Activated naive CD4-positive, alpha-beta T cell treated with anti-CD3 and anti-CD28 coated beads, Interleukin-2, amount 10 ng/mL, durations not matched to agents 7 days and 5 days (primary cell): Measurements from ENCODE around the gene NOTCH3.

Experiments
- CTCF ChIA-PET: fragments of 350-600 bp; sonication (Branson Sonifier 250); formaldehyde crosslinking; loops from one replicate; lab custom pipeline; 2021; ENCODE audit warnings: antibody characterized with exemption; lab: Charles Lee
- DNase-seq: peaks from one replicate; pipeline ENCODE4 v3.0.0-alpha.2; 2020
- H3K27ac Mint-ChIP-seq: one replicate; pipeline ENCODE4 v1.8.0; 2021; ENCODE audit warnings: mild to moderate bottlenecking, moderate library complexity, mixed read lengths
- H3K27me3 Mint-ChIP-seq: one replicate; pipeline ENCODE4 v1.8.0; 2021; ENCODE audit warnings: mild to moderate bottlenecking, mixed read lengths
- H3K36me3 Mint-ChIP-seq: one replicate; pipeline ENCODE4 v1.8.0; 2021; ENCODE audit warnings: mixed read lengths
- H3K4me1 Mint-ChIP-seq: one replicate; pipeline ENCODE4 v1.8.0; 2021; ENCODE audit warnings: mixed read lengths
- H3K4me3 Mint-ChIP-seq: one replicate; pipeline ENCODE4 v1.8.0; 2021; ENCODE audit warnings: mild to moderate bottlenecking, moderate library complexity, mixed read lengths
- H3K9me3 Mint-ChIP-seq: one replicate; pipeline ENCODE4 v1.8.0; 2021; ENCODE audit warnings: mixed read lengths

NOTCH3 gene

DNA sequence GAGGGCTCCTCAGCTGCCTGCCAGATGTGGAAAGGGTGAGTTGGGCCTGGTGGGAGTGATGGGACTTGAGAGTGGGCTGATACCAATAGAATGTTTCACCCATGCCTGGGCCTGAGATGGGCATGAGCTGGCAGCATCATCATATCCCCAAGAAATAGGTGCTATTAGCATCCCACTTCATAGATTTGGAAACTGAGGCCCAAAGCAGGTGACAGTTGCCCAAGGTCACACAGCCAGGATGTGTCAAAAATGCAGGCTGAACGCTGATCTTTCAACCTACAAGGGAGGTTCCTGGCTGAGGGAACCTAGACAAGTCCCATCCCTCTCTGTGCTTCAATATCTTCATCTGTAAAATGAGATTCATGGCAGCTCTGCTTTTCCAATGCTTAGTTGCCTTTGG lies 89.0 kb downstream of the NOTCH3 start:
- Mint-ChIP-seq H3K4me1 (peaks cover 7% of the 10 kb centered on the region), H3K9me3 (no peaks in the 10 kb centered on the region), H3K4me3 (no peak overlapping the region), H3K36me3 (peaks cover 5% of the 10 kb centered on the region), H3K27me3 (peaks cover 28% of the 10 kb centered on the region), H3K27ac (no peak overlapping the region)
- DNase-seq, result no peak
- CTCF ChIA-PET, result interaction anchor here (1.8 kb wide), 1 partner anchor 11 kb away, joined by 12 read pairs; no protein-coding TSS in a partner anchor

DNA sequence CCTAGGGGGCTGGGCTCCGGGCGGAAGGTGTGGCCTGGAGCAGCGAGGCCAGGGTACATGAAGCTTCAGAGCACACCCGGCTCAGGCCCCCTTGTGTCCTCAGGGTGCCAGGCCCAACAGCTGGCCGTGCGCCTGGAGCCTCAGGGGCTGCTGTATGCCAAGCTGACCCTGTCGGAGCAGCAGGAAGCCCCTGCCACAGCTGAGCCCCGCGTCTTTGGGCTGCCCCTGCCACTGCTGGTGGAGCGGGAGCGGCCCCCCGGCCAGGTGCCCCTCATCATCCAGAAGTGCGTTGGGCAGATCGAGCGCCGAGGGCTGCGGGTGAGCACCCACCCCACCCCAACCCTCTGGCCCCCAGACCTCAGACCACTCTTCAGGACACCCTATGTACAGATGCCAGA lies 90.4 kb downstream of the NOTCH3 start:
- CTCF ChIA-PET, result interaction anchor here (0.9 kb wide), 1 partner anchor 10 kb away, joined by 3 read pairs; no protein-coding TSS in a partner anchor
- H3K4me3 Mint-ChIP-seq, result no peak overlapping the region
- H3K4me1 Mint-ChIP-seq, result peaks cover 12% of the 10 kb centered on the region
- peaks cover 2% of the 10 kb centered on the region for H3K36me3 Mint-ChIP-seq
- H3K27ac Mint-ChIP-seq, result no peak overlapping the region
- DNase-seq, result no peak
- peaks cover 42% of the 10 kb centered on the region for H3K27me3 Mint-ChIP-seq
- H3K9me3 Mint-ChIP-seq, result no peaks in the 10 kb centered on the region

DNA sequence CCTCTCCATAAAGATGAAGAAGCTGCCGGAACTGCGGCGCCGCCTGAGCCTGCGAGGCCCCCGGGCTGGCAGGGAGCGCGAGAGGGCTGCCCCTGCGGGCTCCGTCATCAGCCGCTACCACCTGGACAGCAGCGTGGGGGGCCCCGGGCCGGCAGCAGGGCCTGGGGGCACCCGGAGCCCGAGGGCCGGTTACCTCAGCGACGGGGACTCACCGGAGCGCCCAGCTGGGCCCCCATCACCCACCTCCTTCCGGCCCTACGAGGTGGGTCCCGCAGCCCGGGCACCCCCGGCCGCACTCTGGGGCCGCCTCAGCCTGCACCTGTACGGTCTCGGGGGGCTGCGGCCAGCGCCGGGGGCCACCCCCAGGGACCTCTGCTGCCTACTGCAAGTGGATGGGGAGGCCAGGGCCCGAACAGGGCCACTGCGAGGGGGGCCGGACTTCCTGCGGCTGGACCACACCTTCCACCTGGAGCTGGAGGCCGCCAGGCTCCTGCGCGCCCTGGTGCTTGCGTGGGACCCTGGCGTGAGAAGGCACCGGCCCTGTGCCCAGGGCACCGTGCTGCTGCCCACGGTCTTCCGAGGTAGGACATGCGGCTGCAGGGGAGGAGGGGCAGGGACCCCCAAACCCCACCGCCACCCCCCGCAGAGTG lies 90.9 kb downstream of the NOTCH3 start:
- Mint-ChIP-seq H3K27ac (no peak overlapping the region), H3K27me3 (peaks cover 47% of the 10 kb centered on the region), H3K9me3 (peaks cover 4% of the 10 kb centered on the region), H3K4me1 (peaks cover 12% of the 10 kb centered on the region), H3K36me3 (peaks cover 2% of the 10 kb centered on the region), H3K4me3 (no peak overlapping the region)
- no peak for DNase-seq
- CTCF ChIA-PET, result interaction anchor here (0.9 kb wide), 1 partner anchor 10 kb away, joined by 3 read pairs; no protein-coding TSS in a partner anchor
